Amniotic epithelial cell (primary cell): Measurements from ENCODE around the gene ADTRP.
A peak's percentile ranks its signal among the peaks of the same experiment; 100 is the strongest.

Experiments
- DNase-seq: peaks from one replicate; pipeline ENCODE4 v3.0.0-alpha.2; 2010; ENCODE audit warnings: low read depth

Gene ADTRP

DNA sequence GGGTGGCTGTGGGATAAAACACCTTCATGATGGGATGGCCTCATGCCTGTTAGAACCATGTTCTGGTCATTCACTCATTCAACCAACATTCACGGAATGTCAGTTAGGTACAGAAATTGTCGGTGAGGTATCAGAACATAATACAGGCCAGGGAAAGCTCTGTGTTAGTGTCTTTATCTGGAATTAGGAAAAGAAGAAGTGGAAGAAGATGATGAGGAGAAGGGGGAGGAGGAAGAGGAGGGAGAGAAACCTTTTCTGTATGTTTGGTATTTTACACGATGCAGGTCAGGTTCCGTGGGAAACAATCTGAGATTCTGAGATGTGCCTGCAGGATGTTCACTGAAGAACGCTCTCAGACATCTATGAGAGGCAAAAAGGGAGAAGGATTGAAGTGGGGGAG, 5.6 kb downstream of the ADTRP start:
- DNase-seq = no peak

DNA sequence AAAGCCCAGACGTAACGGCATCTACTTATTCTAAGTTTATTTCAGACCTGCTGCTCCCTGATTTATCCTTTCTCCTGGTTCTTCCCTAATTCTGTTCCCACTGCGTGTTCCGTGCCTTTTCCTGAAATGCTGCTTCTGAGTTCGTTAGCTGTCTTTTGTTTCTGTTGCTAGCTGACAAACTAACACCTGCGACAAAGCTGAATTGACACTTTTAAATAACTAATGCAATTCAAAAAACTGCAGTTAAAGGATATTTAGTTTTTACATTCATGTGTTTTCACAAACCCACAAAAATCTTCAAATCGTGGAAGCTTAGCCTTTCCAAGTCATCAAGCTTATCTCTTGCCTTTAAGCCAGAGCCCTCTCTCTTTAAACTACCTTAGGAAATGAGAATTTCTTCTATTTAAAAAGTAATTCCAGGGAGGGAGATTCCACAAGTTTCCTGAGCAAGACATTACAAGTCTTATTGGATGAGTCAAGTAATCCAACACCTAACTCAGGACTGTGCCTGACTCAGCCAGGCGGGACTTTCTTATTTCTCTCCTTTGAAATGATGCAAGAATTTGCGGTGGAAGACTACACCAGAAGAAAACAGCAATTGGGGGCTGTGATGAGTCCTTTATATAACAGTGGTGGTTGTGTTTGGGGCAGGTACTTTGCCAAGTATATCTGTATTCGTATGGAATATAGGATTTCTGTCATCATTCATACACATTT, 6.3 kb downstream of the ADTRP start:
- peak; percentile 98 for DNase-seq

DNA sequence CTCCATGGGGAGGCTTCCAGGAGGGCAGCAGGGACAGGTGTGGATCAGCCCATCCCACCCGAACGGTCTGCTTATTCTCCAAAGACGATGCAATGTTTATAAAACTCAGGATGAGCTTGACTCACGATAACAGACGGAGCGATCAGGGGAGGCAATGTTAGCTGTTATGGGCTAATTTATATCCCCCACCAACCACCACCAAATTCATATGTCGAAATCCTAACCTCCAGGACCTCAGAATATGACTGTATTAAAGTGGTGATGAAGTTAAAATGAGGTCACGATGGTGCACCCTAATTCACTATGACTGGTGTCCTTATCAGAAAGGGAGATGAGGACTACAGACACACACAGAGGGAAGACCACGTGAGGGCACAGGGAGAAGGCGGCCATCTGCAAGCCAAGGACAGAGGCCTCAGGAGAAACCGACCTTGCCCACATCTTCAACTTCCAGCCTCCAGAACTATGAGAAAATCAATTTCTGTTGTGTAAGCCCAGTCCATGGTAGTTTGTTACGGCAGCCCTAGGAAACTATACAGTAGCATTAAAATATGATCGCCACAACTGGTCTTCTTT, 7.0 kb downstream of the ADTRP start:
- DNase-seq = peak; percentile 99

DNA sequence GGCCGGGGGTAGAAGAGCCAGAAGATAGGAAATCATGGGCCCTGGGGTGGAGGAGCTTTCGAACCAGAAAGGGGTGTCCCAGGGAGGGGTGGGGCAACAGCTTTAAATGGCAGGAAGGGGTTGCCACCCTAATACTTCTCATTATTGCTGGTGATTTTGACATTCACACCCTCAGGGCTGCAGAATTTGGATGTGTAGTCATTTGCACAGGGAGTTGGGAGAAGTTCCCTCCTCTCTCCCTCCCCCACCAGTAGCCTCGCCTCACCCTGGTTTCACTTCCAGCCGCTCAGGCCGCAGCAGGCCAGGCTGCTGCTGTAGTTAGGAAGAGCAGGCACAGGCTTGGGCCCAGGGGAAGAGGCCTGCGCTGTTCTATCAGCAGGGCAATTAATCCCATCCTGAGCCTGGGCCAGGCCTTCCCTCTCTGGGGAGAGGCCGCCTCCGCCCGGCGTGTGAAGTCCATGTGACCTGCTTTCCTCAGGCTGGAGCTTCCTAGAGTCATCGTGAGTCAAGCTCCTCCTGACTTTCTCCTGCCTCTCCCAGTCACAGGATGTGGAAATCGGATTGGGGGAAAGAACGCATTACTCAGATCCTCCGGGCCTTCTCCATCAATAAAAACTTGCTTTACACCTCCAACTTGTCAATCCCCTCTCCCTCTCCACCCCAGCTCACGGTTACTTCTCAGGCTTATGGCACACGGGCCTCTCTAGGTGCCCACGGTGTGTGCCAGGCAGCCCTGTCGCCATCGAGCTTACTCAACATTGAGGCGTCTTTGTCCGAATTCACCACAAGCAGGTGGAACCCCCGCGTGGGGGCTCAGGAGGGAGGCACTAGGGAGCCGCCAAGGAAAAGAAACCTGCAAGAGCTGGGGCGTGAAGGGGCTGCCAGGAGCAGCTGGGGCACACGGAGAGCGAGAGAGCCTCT, 7.8 kb downstream of the ADTRP start:
- peak; percentile 100 for DNase-seq

DNA sequence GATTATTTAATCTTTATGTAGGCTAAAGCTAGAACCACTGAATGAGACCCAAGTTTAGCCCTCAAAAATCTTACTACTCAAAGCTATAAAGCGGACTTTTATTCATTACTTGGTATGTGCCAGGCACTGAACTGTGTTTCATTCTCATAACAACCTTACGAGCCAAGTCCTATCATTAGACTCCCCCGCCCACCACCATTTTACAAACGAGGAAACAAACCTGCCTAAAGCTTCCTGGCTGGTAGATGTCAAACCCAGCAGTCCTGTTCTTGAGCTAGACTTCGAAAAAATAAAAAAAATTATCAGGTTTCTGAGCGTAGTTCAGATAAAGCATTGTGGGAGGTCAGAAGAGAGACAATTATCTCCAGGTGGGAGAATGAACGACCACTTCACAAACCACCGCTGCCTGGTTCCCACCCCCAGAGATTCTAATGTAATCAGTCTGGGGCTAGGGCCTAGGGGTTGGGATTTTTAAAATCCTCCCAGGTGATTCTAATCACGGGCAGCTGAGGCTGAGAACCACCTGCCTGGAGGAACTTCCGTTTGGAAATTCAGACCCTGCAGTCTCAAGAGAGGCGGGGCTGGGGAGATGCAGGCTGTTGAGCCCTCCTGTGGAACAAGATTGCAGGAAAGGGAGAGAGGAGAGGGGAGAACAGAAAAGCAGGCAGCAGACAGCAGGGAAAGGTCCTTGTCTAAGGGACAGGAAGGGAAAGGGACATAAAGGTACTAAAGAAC, 8.6 kb downstream of the ADTRP start:
- DNase-seq = peak; percentile 47

DNA sequence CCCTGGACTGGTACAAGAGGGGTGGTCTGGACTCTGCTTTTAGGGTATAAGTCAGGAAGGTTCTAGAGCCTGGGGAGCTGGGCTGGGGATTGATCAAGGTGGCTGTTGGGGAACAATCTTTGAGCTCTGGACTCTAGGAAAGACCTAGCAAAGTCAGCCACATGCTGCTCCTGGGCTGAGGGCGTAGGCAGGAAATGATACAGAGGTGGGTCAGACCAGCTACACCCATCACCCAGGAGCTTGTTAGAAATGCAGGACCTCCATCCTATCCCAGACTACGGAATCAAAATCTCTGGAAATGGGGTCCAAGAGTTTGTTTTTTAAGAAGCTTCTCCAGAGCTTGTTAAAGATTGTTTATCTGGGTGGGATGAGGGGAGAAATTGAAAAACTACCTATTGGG, 9.4 kb downstream of the ADTRP start:
- no peak for DNase-seq

DNA sequence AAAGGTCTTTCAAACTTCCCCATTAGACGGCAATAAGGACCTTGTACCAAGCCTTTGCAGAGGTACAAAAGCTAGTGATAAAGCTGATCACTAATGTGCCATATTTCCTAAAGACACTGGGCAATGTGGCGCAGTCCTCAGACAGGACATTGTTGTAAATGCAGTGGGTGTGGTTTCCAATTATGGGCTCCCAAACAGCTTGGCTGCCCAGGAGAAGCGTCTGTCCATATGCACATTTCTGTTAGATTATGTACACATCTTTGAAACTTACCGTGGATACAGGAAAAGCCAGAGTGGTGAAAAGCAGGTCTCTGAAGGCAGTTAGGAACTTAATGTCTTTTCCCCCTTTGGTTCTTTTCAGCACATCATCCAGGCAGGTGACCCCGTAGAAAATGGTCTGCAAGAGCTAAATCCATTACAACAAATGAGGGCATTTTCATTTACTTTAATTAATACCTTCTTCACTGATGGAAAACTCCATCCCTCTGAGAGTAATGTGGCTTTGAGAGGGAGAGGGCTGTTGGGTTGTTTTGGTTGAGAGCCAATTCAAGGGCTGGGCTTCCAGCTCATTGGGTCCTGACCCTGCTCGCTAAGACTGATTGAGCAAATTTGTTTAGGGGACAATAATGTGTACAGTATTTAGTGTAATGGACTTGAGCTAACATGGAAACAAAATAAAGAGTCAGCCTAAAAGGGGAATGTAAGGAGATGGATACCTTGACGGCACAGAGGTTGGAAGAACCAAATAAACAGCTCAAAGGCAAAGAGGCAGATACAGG, 10.4 kb downstream of the ADTRP start:
- no peak for DNase-seq

DNA sequence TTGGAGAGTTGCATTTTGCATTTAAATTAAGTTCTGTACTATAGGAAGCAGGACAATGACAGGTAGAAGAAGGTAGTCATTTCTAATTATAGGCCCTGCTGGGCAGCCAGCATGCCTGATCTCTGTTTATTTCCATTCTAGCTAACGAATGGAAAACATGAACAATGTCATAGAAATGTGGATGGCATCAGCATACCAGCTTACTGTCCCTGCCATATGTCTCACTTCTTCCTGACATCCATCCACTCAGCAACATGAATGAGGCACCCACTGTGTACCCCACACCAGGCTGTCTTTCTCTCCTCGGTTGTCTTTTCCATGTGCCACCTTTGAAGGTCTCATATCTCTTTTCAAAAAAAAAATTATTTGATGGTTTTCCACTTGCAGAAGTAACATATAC, 11.1 kb downstream of the ADTRP start:
- no peak for DNase-seq

DNA sequence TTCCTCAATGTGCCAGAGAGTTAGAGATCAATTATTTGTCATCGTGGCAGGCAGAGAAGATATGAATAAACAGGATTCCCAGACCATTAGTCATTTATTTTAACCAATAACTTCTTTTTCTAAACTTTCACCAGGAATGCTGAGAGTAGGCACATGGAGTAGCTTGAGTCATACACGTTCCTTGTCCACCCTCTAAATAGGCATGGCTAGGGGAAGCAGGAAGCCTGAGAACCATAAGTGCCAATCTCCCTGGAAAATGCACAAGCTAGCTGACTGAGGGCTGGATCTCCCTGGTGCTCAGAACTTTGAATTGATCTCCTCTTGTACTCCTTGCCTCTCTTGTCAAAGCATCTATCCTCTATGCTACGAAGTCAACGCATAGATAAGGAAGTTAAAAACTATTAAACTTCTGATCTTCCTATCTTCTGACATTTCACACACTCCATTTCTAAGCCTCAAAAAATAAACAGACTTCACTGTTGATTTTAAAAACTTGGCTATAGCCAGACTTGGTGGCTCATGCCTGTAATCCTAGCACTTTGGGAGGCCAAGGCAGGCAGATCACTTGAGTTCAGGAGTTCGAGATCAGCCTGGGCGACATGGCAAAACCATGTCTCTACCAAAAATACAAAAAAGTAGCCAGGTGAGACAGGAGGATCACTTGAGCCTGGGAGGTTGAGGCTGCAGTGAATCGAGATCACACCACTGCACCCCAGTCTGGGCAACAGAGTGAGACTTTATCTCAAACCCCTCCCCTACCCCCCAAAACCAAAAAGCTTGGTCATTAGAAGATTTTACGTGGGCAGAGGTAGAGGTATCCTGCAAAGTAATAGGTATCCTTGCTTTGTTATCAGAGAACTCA, 11.8 kb downstream of the ADTRP start:
- peak; percentile 98 for DNase-seq

DNA sequence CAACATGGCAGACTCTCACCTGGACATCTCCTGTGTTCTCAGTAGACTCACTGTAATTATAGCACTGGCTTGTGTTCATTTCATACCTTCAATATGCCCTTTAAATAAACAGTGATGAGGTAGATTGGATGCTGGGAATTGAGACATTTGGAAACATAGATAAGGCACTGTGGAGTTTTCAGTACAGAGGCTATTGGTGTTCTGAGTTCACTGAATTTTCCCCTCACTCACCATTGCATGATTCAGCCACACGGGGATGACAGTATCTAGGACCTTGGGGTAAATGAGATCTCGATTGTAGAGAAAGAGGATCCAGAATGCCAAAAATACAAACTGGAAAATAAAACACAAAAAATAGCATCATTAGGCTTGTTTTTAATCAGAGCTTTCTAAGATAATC, 12.6 kb downstream of the ADTRP start:
- DNase-seq = no peak

DNA sequence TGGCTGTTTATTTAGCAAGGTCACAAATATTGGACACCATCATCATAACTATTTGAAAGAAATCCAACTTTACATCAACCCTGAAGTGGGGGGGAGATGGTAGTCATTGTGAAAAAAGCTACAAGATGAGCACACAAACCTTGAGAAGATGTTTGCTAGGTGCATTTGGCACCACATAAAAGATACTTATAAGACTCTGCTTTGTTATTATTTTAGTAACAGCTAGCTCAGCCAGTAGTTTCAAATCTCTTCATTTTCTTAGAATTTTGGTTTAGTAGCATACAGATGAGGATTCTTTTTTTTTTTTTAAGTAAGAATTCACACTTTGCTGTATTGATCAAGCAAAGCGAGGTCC, 14.4 kb downstream of the ADTRP start:
- no peak for DNase-seq

DNA sequence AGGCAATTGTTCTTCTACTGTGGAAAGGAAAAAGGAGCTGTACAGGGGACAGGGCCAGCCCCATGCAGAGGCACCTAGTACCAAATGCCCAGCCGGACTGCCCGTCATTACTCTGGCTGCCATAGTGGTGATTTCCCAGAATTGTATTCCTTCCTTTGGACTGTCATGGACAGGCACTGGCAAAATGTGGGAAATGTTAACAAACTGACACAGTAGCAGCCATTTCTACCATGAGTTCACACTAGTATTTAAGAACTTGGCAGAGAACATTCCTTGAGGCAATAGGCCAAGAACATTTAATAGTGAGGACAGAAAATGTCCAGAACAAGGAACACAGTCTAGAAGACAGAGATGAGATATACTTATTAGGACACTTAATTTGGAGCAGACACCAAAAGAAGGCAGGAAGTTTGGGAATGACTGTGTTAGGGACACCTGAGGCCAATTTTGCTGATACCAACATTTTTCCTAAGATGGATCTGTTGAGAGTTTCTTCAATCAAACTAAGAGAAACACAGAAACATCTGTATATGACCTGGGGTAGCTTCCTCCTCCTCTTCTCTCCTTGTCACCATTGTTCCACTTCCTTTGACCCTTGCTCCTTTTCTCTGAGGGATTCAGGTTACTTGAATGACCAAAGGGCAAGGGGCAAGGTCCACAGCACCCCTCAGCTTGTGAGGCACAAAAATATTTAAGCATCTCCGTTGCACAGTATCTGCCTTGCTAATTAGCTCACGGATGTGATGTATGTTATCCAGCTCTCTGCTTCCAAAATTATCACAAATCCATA, 14.9 kb downstream of the ADTRP start:
- no peak for DNase-seq

DNA sequence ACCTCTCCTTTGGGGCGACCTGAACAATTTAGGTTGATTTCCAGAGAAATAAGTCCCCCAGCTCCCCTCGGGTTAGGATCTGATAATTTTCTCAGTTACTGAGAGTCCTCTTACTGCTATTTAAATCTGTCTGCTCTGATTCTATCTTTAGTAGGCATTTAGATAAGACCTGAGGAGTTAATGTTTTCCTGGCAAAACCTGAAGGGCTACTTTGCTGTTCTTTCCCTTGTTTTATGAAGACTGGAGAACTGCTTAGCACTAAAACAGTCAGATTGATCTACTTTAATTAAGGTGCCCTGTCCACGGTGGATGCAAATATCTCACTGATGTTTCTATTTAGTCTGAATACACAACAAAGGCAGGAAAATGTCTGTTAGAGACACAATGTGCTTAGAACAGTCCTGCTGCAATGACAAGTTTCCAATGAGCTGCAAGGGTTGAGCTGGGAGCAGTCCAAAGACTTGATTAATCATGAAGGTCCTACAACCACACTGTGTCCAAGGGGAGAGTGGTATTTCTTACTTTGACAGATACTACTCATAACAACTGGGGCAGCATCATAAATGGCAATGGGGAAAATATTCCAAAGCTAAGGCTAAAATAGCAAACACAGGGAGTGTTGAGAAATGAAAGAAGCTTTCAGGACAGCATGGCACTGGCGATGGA, 15.7 kb downstream of the ADTRP start:
- DNase-seq = peak; percentile 56

DNA sequence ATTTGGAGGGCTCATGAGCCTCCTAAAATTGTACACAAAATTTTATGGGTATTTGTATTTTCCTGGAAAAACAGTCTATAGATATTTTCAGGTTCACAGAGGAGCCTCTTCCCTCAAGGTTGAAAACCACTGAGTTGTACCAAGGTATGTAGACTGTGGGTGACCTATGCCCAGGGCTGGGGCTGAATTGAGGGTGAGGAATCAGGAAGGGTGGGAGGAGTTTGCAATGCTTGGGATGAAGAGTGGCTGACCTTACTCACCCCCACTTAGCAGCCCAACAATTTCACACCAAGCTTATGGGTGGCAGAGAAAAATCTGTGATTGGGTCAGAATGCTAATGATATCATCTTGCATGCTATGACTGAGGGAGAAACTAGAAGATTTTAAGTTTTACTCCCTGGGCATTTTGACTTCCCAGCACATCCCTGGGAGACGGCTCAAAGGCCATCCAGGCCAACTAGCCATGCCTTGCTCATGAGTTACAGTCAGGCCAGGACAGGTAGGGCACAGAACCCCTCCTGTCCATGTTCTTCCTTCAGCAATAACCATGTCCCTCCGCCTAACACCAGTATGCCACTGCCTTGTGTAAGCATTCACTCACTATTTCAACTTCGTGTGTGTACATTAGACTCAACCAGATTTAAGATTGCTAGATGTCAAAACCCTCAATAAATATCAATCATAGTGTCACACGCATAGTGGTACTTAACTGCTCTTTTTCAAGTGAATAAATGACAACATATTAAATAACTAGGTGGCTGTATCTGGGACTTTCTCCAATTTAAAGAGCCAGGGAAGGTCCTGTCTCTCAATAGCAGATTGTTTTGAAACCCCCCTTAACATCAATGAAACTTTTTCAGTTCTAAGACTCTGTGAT, 16.6 kb downstream of the ADTRP start:
- DNase-seq = no peak

DNA sequence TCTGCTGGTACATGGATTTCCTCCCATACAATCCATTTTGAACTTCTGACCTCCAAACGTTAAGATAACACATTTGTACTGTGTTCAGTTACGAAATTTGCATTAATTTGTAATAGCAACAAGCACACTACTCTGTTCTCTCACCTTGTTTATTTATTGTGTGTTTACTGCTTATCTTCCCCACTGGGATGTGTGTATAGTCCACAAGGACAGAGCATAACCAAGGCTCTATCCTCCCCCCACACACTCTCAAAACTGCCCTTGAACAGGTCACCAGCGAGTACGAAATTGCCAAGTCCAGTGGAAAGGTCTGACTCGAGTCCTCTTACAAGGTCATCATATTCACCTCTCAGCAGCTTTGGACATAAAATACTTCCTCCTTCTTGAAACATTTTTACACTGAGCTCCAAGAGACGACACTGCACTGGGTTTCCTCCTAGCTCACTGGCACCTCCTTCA, 18.6 kb downstream of the ADTRP start:
- DNase-seq = no peak

DNA sequence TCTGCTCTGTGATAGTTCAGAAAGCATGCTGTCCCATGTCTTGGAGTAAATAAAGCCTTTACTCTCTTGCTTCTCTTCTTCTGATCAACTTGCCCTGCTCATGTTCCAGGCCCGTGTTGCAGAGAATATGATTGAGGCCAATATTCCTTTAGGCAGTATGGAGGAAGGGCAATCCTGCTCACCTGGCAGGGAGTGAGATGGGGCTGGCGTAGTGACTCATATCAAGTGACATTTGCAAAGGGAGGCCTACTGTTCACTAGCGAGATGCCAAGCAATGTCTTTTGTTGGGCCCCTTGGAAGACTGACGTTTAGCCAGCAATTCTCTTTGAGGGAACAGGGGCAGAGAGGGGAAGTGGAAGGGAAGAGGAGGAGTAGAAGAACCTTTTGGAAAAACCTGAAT, 19.7 kb downstream of the ADTRP start:
- DNase-seq = no peak

DNA sequence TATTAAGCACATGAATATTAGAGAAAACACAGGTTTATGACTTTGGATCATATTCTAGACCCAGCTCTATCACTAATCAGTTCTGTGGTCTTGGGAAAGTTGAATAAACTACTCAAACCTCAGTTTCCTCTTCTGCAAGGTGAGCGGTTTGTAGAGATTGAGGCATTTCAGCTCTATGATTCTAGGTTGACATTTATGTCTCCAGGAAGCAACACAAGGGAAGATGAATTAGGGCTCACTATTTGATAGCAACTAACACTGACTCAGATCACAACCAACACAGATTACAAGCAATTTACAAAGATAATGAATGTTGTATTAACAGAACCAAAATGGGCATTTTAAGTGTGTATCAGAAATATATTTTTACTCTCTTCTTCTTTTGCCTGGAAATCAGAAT, 21.9 kb downstream of the ADTRP start:
- DNase-seq = no peak

DNA sequence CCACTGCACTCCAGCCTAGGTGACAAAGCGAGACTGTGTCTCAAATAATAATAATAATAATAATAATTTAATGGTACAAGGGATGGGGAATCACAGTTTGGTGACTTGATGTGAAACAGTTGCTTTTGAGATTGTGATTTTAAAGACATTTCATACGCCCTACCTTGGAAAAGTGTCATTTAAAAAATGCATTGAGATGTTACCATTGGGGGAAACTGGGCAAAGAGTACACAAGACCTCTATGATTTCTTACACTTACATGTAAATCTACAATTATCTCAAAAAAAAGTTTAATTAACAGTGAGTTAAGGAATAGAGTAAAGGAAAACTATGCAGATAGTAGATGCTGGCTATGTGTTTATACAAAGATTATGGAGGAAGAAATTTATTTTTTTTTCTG, 22.3 kb downstream of the ADTRP start:
- DNase-seq = no peak
